PC-9 (cell line): Measurements from ENCODE around the gene GLB1L3.

Source experiments
- CTCF ChIP-seq: fragments of 200-600 bp; sonication (generic); conservative IDR thresholded peaks from 2 replicates; pipeline ENCODE4 v1.6.1; 2017; ENCODE audit warnings: mixed run types, antibody characterized with exemption, mild to moderate bottlenecking, moderate library complexity
- EZH2 ChIP-seq: fragments of 200-600 bp; sonication (generic); IDR thresholded peaks from 2 replicates; pipeline ENCODE4 v1.8.0; 2017; ENCODE audit warnings: antibody characterized with exemption, low read depth

DNA sequence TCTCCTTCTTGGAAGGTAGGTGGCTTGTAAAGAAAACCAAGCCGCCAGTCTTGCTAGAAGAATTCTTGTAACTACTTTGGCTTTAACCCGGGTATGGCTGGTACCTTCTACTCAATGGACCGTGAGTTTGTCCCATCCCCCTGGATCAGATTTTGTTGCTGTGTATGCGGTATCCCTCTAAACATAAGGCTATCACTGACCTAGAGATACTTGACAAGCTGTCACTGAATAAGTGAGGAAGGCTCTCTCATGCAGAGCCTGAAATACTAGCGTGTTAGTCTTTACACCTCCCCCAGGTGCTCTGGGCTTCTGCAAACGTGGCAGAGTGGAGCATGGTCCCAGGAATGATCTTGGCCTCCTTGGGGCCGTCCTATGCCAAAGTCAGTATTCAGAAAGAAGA lies 90.1 kb downstream of the GLB1L3 start:
- TF ChIP-seq CTCF, result no peak
- TF ChIP-seq EZH2, result no peak
